GM19328 (cell line): ENCODE measurements around the gene BAX.
A peak's percentile ranks its signal among the peaks of the same experiment; 100 is the strongest.
"Not testable (repeated sequence)": the region's sequence is repeated elsewhere in the genome, so short reads cannot be mapped to it uniquely, and the experiment has no call there.

Source experiments
- ATAC-seq: cut with Tn5 transposase; IDR thresholded peaks from one replicate; pipeline ENCODE4 v1.9.1; 2021; ENCODE audit warnings: mild to moderate bottlenecking, moderate library complexity; ENCODE audit not compliant: unreplicated experiment

Gene BAX

DNA sequence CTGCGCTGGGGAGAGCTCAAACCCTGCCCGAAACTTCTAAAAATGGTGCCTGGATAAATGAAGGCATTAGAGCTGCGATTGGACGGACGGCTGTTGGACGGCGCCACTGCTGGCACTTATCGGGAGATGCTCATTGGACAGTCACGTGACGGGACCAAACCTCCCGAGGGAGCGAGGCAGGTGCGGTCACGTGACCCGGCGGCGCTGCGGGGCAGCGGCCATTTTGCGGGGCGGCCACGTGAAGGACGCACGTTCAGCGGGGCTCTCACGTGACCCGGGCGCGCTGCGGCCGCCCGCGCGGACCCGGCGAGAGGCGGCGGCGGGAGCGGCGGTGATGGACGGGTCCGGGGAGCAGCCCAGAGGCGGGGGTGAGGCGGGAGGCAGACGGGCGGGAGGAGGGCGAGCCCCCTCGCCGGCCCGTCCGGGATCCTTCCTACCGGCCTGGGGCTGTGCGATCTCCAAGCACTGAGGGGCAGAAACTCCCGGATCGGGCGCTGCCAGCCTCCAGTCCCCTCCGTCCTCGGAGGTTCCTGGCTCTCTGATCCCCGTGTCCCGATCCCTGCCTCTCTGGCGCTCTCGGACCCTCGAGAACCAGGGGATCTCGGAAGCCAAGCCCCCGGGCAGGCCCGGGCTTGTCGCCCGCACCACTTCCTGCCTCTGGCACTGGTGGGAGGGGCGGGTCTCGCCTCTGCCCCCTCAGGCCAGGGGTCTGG is at the start of gene BAX:
Gene BAX (plus strand): TSS at position 281 of the 713 bp plus-strand sequence. CDS start 54 bp downstream, at position 335.
- ATAC-seq = peak; percentile 82

GRCh38 chr19:48905664-48906063 is 49.0 kb upstream of the BAX start:
- ATAC-seq = no peak

DNA sequence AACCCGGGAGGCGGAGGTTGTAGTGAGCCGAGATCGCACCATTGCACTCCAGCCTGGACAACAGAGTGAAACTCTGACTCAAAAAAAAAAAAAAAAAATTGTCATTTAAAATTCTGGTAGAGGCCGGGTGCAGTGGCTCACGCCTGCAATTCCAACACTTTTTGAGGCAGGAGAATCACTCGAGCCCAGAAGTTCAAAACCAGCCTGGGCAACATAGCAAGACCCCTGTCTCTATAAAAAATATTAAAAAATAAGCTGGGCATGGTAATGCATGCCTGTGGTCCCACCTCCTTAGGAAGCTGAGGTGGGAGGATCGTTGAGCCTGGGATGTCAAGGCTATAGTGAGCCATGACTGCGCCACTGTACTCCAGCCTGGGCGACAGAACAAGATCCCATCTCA is 48.4 kb upstream of the BAX start:
- ATAC-seq = no peak

GRCh38 chr19:48907671-48908070 is 47.0 kb upstream of the BAX start:
- ATAC-seq = no peak

- ATAC-seq = not testable (repeated sequence)
Observed at GRCh38 chr19:48909424-48910077, 45.1 kb upstream of the BAX start.

GRCh38 chr19:48910803-48911202 is 43.9 kb upstream of the BAX start:
- ATAC-seq = no peak

- ATAC-seq = no peak
Observed at GRCh38 chr19:48913114-48913889, 41.4 kb upstream of the BAX start.

DNA sequence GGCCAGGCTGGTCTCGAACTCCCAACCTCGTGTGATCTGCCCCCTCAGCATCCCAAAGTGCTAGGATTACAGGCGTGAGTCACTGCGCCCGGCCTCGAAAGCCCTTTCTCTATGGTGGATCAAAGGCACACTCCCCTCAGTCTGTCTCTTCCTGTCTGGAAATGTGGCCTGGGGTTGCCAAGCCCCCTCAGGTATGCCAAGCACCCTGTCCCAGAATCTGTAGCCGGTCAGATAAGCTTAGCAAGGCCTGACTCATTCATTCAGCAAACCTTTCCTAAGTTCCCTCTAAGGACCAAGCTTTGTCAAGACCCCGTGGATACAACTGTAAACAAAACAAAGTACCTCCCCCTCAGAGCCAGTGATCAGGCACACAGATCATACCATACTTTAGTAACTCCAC is 40.5 kb upstream of the BAX start:
- ATAC-seq = no peak

DNA sequence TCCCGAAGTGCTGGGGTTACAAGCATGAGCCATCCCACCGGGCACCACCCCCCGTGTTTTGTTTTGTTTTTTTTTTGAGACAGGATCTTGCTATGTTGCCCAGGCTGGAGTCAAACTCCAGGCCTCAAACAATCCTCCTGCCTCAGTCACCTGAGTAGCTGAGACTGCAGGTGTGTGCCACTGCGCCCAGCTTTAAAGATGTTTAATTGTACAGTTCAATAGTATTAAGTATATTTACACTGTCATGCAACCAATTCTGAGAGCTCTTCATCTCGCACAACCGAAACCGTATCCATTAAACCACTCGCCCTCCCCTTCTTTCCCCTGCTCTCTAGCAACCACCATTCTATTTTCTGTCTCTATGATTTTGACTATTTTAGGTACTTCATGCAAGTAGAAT is 38.9 kb upstream of the BAX start:
- no peak for ATAC-seq

DNA sequence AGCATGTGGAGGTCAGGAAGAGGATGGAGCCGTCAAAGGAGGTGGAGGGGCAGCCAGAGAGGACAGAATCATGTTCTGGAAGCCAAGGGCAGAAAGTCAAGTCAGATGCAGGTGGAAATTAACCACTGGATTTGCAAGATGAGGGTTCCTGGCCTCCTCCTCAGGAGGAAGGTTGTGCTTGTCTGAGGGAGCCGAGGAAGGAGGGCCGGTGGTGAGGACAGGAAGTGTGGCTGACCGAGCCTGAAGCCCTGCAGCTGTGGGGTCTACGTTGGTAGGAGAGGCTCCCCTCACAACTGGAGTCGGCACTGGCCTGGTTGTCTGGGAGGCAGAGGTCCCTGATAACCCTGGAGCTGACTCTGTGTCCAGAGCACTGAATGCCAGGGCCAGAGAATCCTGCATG is 36.6 kb upstream of the BAX start:
- ATAC-seq = no peak

DNA sequence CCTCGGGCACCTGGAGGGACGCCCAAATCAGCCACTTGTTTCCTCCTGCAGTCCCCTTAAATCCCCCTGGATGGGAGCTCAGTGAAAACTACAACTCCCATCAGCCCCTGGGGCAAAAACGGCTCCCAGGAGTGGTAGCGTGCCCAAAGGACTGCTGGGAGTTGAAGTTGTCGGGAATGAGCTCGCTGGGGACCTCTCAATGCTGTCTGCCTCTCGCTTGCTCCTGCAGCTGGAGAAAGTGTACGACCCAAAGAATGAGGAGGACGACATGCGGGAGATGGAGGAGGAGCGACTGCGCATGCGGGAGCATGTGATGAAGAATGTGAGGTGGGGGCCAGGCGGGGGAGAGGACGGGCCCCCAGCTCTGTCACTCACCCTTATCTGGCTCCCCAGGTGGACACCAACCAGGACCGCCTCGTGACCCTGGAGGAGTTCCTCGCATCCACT is 35.9 kb upstream of the BAX start:
- no peak for ATAC-seq

DNA sequence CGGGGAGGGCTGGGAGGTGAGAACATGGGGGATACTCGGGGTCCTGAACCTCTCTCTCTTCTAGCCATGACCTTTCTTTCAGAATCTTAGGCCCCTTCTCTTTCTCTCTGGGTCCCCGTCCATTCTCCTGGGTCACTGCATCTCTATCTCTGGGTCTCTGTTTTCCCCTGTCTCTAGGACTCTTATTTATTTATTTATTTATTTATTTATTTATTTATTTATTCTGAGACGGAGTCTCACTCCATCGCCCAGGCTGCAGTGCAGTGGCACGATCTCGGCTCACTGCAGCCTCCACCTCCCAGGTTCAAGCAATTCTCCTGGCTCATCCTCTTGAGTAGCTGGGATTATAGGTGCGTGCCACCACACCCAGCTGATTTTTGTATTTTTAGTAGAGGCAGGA is 35.4 kb upstream of the BAX start:
- ATAC-seq = not testable (repeated sequence)

GRCh38 chr19:48920949-48921348 is 33.7 kb upstream of the BAX start:
- ATAC-seq = no peak

GRCh38 chr19:48921721-48922500 is 32.8 kb upstream of the BAX start:
- no peak for ATAC-seq

- no peak for ATAC-seq
Observed at GRCh38 chr19:48922548-48923490, 31.9 kb upstream of the BAX start.

GRCh38 chr19:48925240-48925843 is 29.3 kb upstream of the BAX start:
- ATAC-seq = no peak

GRCh38 chr19:48925890-48926289 is 28.8 kb upstream of the BAX start:
- not testable (repeated sequence) for ATAC-seq

- ATAC-seq = no peak
Observed at GRCh38 chr19:48926909-48927308, 27.8 kb upstream of the BAX start.

DNA sequence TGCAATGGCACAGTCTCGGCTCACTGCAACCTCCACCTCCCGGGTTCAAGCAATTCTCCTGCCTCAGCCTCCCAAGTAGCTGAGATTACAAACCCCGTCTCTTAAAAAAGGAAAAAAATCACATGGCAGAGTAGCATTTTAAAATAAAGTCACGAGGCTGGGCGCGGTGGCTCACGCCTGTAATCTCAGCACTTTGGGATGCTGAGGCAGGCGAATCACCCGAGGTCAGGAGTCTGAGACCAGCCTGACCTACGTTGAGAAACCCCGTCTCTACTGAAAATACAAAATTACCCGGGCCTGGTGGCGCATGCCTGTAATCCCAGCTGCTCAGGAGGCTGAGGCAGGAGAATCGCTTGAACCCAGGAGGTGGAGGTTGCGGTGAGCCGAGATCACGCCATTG is 27.0 kb upstream of the BAX start:
- not testable (repeated sequence) for ATAC-seq
